ENCODE data around the gene CLIC5.

DNA sequence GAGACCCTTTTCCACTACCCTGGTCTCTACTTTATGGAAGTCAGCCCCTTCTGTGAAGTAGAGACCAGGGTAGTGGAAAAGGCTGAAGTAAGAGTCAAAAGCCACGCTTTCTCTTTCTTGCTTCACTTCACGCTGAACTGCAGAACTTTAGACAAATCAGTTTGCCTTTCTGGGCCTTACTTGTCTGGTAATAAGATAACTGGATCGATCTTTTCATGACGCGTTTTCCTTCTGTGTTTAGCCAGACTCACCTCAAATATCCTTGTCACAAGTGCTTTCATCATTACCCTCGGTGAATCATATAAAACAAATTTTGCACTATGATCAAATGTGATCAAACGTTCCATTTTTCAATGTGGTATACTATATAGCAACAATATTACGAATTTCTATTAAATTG lies 170.7 kb downstream of the CLIC5 start:
- TF ChIP-seq CEBPB (IDR thresholded peaks at IDR 0.05): no peak
- no peak for TF ChIP-seq MAX (IDR thresholded peaks at IDR 0.05)
- TF ChIP-seq YY1 (IDR thresholded peaks at IDR 0.05; ENCODE audit: low read depth): no peak
- TF ChIP-seq RAD21 (IDR thresholded peaks at IDR 0.05; ENCODE audit: low read depth): no peak
- TF ChIP-seq REST (IDR thresholded peaks at IDR 0.05; ENCODE audit: low read depth): no peak
